IMR-90 (cell line): ENCODE measurements around the gene PRELID2. TPM values are rescaled to one million over a fixed set of nuclear protein-coding genes. Genes with fewer than 3 reads are reported as not detected.

Experiments
- ATAC-seq: fragments of 200-7000 bp; cut with Tn5 transposase; 2 replicates; pipeline ENCODE4 v1.9.1; 2020; ENCODE audit warnings: low read depth, mild to moderate bottlenecking, moderate library complexity
- BruUV-seq: library from RNA; stranded (reverse); fragments of 400-500 nt; replicated peaks from 2 replicates; lab custom pipeline; 2021; lab: Mats Ljungman, UMichigan
- CTCF ChIA-PET: fragments of 300-600 bp; formaldehyde crosslinking; extraction: SDS; loops from one replicate; lab custom pipeline; 2021; ENCODE audit warnings: antibody characterized with exemption; lab: Yijun Ruan, JAX
- POLR2A ChIA-PET: fragments of 300-600 bp; sonication (Branson Sonifier 250); formaldehyde crosslinking; loops from one replicate; lab custom pipeline; 2022; ENCODE audit warnings: antibody characterized with exemption; ENCODE audit not compliant: unreplicated experiment; lab: Charles Lee
- DNase-seq: peaks from one replicate; pipeline ENCODE4 v3.0.0; 2013
- H2AFZ ChIP-seq: replicated peaks from 2 replicates; pipeline ENCODE3; 2013; ENCODE audit warnings: low read length, mild to moderate bottlenecking; ENCODE audit not compliant: poor library complexity
- H2AK5ac ChIP-seq: 2 replicates; pipeline ENCODE4 v1.6.1; 2013; ENCODE audit warnings: low read depth, low read length, inconsistent platforms
- H2AK9ac ChIP-seq: replicated peaks from 2 replicates; pipeline ENCODE3; 2013; ENCODE audit warnings: mild to moderate bottlenecking, low read depth, low read length, moderate library complexity; ENCODE audit not compliant: poor library complexity
- H2BK120ac ChIP-seq: 2 replicates; pipeline ENCODE4 v1.6.1; 2013; ENCODE audit warnings: low read depth, low read length, inconsistent platforms
- H2BK15ac ChIP-seq: 3 replicates; pipeline ENCODE4 v1.6.1; 2013; ENCODE audit warnings: low read depth, low read length, inconsistent platforms
- H2BK20ac ChIP-seq: 2 replicates; pipeline ENCODE4 v1.6.1; 2013; ENCODE audit warnings: low read depth, mild to moderate bottlenecking, inconsistent platforms, low read length, moderate library complexity
- H2BK5ac ChIP-seq: 2 replicates; pipeline ENCODE4 v1.6.1; 2013; ENCODE audit warnings: mild to moderate bottlenecking, low read depth, low read length, inconsistent platforms; ENCODE audit not compliant: poor library complexity, severe bottlenecking
- H3K14ac ChIP-seq: replicated peaks from 2 replicates; pipeline ENCODE4 v1.6.1; 2013; ENCODE audit warnings: low read depth, low read length, inconsistent platforms
- H3K18ac ChIP-seq: 2 replicates; pipeline ENCODE4 v1.6.1; 2013; ENCODE audit warnings: low read depth, low read length, control low read depth
- H3K23ac ChIP-seq: 2 replicates; pipeline ENCODE4 v1.6.1; 2013; ENCODE audit warnings: low read depth, low read length, inconsistent platforms
- H3K27ac ChIP-seq: 2 replicates; pipeline ENCODE4 v1.5.1; 2013; ENCODE audit warnings: mild to moderate bottlenecking, control low read depth, low read length; ENCODE audit not compliant: insufficient read depth
- H3K27me3 ChIP-seq: 2 replicates; pipeline ENCODE4 v1.6.1; 2013; ENCODE audit warnings: low read length; ENCODE audit not compliant: control insufficient read depth, insufficient read depth
- H3K36me3 ChIP-seq: 2 replicates; pipeline ENCODE4 v1.6.1; 2013; ENCODE audit warnings: low read length, mixed read lengths; ENCODE audit not compliant: control insufficient read depth, insufficient read depth
- H3K4ac ChIP-seq: 2 replicates; pipeline ENCODE4 v1.6.1; 2013; ENCODE audit warnings: low read depth, low read length, inconsistent platforms
- H3K4me1 ChIP-seq: 2 replicates; pipeline ENCODE4 v1.6.1; 2013; ENCODE audit warnings: low read length, mixed read lengths; ENCODE audit not compliant: control insufficient read depth, insufficient read depth
- H3K4me2 ChIP-seq: 2 replicates; pipeline ENCODE4 v1.6.1; 2013; ENCODE audit warnings: low read depth, mild to moderate bottlenecking, control low read depth, low read length, moderate library complexity
- H3K4me3 ChIP-seq: 2 replicates; pipeline ENCODE4 v1.5.1; 2013; ENCODE audit warnings: low read depth, mild to moderate bottlenecking, control low read depth, low read length, moderate library complexity; ENCODE audit not compliant: insufficient read depth
- H3K56ac ChIP-seq: 2 replicates; pipeline ENCODE4 v1.6.1; 2013; ENCODE audit warnings: low read length, inconsistent platforms; ENCODE audit not compliant: insufficient read depth; ENCODE audit errors: extremely low read depth
- H3K79me1 ChIP-seq, 2 experiments: 2 replicates each; pipeline ENCODE4 v1.6.1; 2013; ENCODE audit warnings: low read length in 2 of 2, inconsistent platforms in 1 of 2, low read depth in 1 of 2
- H3K9ac ChIP-seq: 2 replicates; pipeline ENCODE4 v1.6.1; 2013; ENCODE audit warnings: low read depth, low read length, control low read depth
- H3K9me1 ChIP-seq: 2 replicates; pipeline ENCODE4 v1.6.1; 2013; ENCODE audit warnings: low read length, inconsistent platforms; ENCODE audit not compliant: insufficient read depth
- H3K9me3 ChIP-seq: 2 replicates; pipeline ENCODE4 v1.6.1; 2013; ENCODE audit warnings: low read length; ENCODE audit not compliant: control insufficient read depth, insufficient read depth
- H4K20me1 ChIP-seq: 2 replicates; pipeline ENCODE4 v1.6.1; 2013; ENCODE audit warnings: low read length, inconsistent platforms; ENCODE audit not compliant: insufficient read depth
- H4K5ac ChIP-seq: 2 replicates; pipeline ENCODE4 v1.6.1; 2013; ENCODE audit warnings: mild to moderate bottlenecking, low read depth, low read length, control low read depth
- H4K8ac ChIP-seq, 2 experiments: 2 replicates each; pipeline ENCODE4 v1.6.1; 2013; ENCODE audit warnings: low read depth in 2 of 2, low read length in 2 of 2, control low read depth in 1 of 2, inconsistent platforms in 1 of 2
- H4K91ac ChIP-seq: 2 replicates; pipeline ENCODE4 v1.6.1; 2013; ENCODE audit warnings: low read depth, low read length, inconsistent platforms; ENCODE audit not compliant: insufficient read depth
- CEBPB ChIP-seq: IDR thresholded peaks from 2 replicates; pipeline ENCODE4 v1.6.1; 2012; ENCODE audit warnings: low read depth, low read length, improper control_type of control experiment
- CHD1 ChIP-seq: IDR thresholded peaks from 2 replicates; pipeline ENCODE4 v1.6.1; 2012; ENCODE audit warnings: low read depth, low read length, improper control_type of control experiment
- FOS ChIP-seq: fragments of 150-350 bp; IDR thresholded peaks from 2 replicates; pipeline ENCODE4 v1.6.1; 2016; ENCODE audit warnings: low read depth, low read length
- MAZ ChIP-seq: IDR thresholded peaks from 2 replicates; pipeline ENCODE4 v1.6.1; 2012; ENCODE audit warnings: low read depth, mild to moderate bottlenecking, low read length, improper control_type of control experiment, moderate library complexity, borderline replicate concordance
- RFX5 ChIP-seq: IDR thresholded peaks from 2 replicates; pipeline ENCODE4 v1.8.0; 2012; ENCODE audit warnings: low read depth, mild to moderate bottlenecking, low read length, moderate library complexity
- SMC3 ChIP-seq: fragments of 150-350 bp; IDR thresholded peaks from 2 replicates; pipeline ENCODE4 v1.6.1; 2016; ENCODE audit warnings: low read depth, mild to moderate bottlenecking, antibody characterized with exemption, low read length, moderate library complexity
- WGBS, 2 experiments: methylation state at CpG; one replicate each; pipeline versions ENCODE4 v1.1.5 to v1.1.7; 2013; ENCODE audit warnings: missing lambda C conversion rate in 2 of 2; ENCODE audit not compliant: insufficient read length in 1 of 2; ENCODE audit errors: extremely low coverage in 2 of 2; 5-methylcytosine and 5-hydroxymethylcytosine counted together
- dilution Hi-C: fragments of 300-500 bp; cut with HindIII; formaldehyde crosslinking; loops from one replicate; pipeline ENCODE4 v1.14.3; 2018; ENCODE audit warnings: low sequenced_read_pairs; ENCODE audit not compliant: unreplicated experiment
- in situ Hi-C: fragments of 300-500 bp; cut with MboI; formaldehyde crosslinking; loops from 3 replicates; pipeline ENCODE4 v1.14.3; 2019; ENCODE audit warnings: low sequenced_read_pairs, inconsistent platforms, mixed read lengths
- intact Hi-C: fragments of 100-400 bp; cut with micrococcal nuclease; formaldehyde crosslinking; loops from 2 replicates; pipeline ENCODE4 v1.10.0; 2022
- polyA plus RNA-seq, 3 experiments: library from polyadenylated mRNA; depleted of rRNA; stranded (reverse); fragments of >200 nt; gene quantifications; 2 replicates each; pipeline ENCODE4 v1.2.3, GENCODE V29; 2012; ENCODE audit warnings: low replicate concordance in 1 of 3
- total RNA-seq: library from RNA; depleted of rRNA; stranded (reverse); fragments of >200 nt; gene quantifications from 2 replicates; pipeline ENCODE4 v1.2.3, GENCODE V29; 2012

The PRELID2 gene
- total and polyA plus RNA-seq, 2 of the 4 experiments (the other 2 are of a cell fraction) = 4.9 to 8.6 TPM

GRCh38 chr5:145858959-145859358, 23.8 kb upstream of the PRELID2 start:
- CTCF ChIA-PET = interaction anchor here (0.7 kb wide), 1 partner anchor 1059 kb away, joined by 3 read pairs; no protein-coding TSS in a partner anchor
- H3K9me3 ChIP-seq = no peaks in the 10 kb centered on the region
- no peak overlapping the region for H3K23ac ChIP-seq
- no peak overlapping the region for H3K4me2 ChIP-seq
- no peaks in the 10 kb centered on the region for H4K20me1 ChIP-seq
- peak; percentile 61 for DNase-seq
- H3K4me1 ChIP-seq = peaks cover 10% of the 10 kb centered on the region
- peaks cover 8% of the 10 kb centered on the region for H3K9me1 ChIP-seq
- no peak overlapping the region for H3K27ac ChIP-seq
- dilution Hi-C loops (no loop called here), in situ Hi-C loops (no loop called here), intact Hi-C loops (no loop called here)
- WGBS, 2 experiments = 87% methylated on average over 3 of the region's 4 CpGs; no CpG with 5 or more reads in 1 of the 2 experiments
- POLR2A ChIA-PET = no interaction called here
- H3K27me3 ChIP-seq = no peaks in the 10 kb centered on the region
- no peak overlapping the region for H2BK15ac ChIP-seq
- H2AK9ac ChIP-seq = no peak overlapping the region
- no peak for TF ChIP-seq FOS
- no peak for TF ChIP-seq MAZ
- no peak for TF ChIP-seq CEBPB
- no peak for TF ChIP-seq RFX5
- no peak for TF ChIP-seq SMC3
- TF ChIP-seq CHD1 = no peak
- no peak overlapping the region for H2BK5ac ChIP-seq
- H2BK20ac ChIP-seq = no peak overlapping the region
- no peak overlapping the region for H4K8ac ChIP-seq
- no peak overlapping the region for H3K18ac ChIP-seq
- H2AFZ ChIP-seq = no peak overlapping the region
- no peak overlapping the region for H2BK120ac ChIP-seq
- BruUV-seq = no TSS peak
- H3K4me3 ChIP-seq = no peak overlapping the region
- no peak overlapping the region for H4K91ac ChIP-seq
- H3K79me1 ChIP-seq = no peaks in the 10 kb centered on the region
- H3K9ac ChIP-seq = no peak overlapping the region
- no peak overlapping the region for H3K14ac ChIP-seq
- peak; percentile 45 for ATAC-seq
- H3K4ac ChIP-seq = no peak overlapping the region
- no peak overlapping the region for H3K56ac ChIP-seq
- no peaks in the 10 kb centered on the region for H3K36me3 ChIP-seq
- no peak overlapping the region for H4K5ac ChIP-seq
- H2AK5ac ChIP-seq = no peak overlapping the region
